Endodermal cell (in vitro differentiated cells): ENCODE measurements around the gene TNFSF11. TPM values are rescaled to one million over a fixed set of nuclear protein-coding genes. Genes with fewer than 3 reads are reported as not detected.

Experiments
- DNase-seq: peaks from one replicate; pipeline ENCODE4 v3.0.0-alpha.2; 2017
- H3K27ac ChIP-seq: 2 replicates; pipeline ENCODE4 v1.5.1; 2013; ENCODE audit warnings: mild to moderate bottlenecking, low read depth, low read length, moderate library complexity
- H3K27me3 ChIP-seq: 2 replicates; pipeline ENCODE4 v1.6.1; 2013; ENCODE audit warnings: mild to moderate bottlenecking, low read length, moderate library complexity; ENCODE audit not compliant: insufficient read depth, control insufficient read depth, poor library complexity, severe bottlenecking
- H3K36me3 ChIP-seq: 2 replicates; pipeline ENCODE4 v1.7.0; 2013; ENCODE audit warnings: mild to moderate bottlenecking, low read length, moderate library complexity; ENCODE audit not compliant: control insufficient read depth, insufficient read depth
- H3K4me1 ChIP-seq: one replicate; pipeline ENCODE4 v1.7.0; 2013; ENCODE audit warnings: low read length; ENCODE audit not compliant: control insufficient read depth, insufficient read depth
- H3K4me3 ChIP-seq: 2 replicates; pipeline ENCODE4 v1.5.1; 2013; ENCODE audit warnings: mild to moderate bottlenecking, low read length, moderate library complexity
- H3K9ac ChIP-seq: 2 replicates; pipeline ENCODE4 v1.6.1; 2013; ENCODE audit warnings: mild to moderate bottlenecking, low read length, moderate library complexity; ENCODE audit not compliant: poor library complexity, severe bottlenecking; ENCODE audit errors: extremely low read depth
- H3K9me3 ChIP-seq: 2 replicates; pipeline ENCODE4 v1.6.1; 2013; ENCODE audit warnings: mild to moderate bottlenecking, low read length, moderate library complexity; ENCODE audit not compliant: control insufficient read depth
- H3K27ac Mint-ChIP-seq: 2 replicates; pipeline ENCODE4 v1.8.0; 2020; ENCODE audit warnings: mixed read lengths
- H3K27me3 Mint-ChIP-seq: 2 replicates; pipeline ENCODE4 v1.8.0; 2021; ENCODE audit warnings: mild to moderate bottlenecking, mixed read lengths; ENCODE audit not compliant: insufficient read depth
- H3K36me3 Mint-ChIP-seq: 2 replicates; pipeline ENCODE4 v1.8.0; 2020; ENCODE audit warnings: low read depth, mixed read lengths
- H3K4me1 Mint-ChIP-seq: 2 replicates; pipeline ENCODE4 v1.8.0; 2020; ENCODE audit warnings: mixed read lengths
- H3K4me3 Mint-ChIP-seq: 2 replicates; pipeline ENCODE4 v1.8.0; 2020; ENCODE audit warnings: mild to moderate bottlenecking, moderate library complexity, mixed read lengths
- H3K9me3 Mint-ChIP-seq: 2 replicates; pipeline ENCODE4 v1.8.0; 2020; ENCODE audit warnings: mild to moderate bottlenecking, mixed read lengths
- CTCF ChIP-seq: fragments of 200-600 bp; sonication (generic); conservative IDR thresholded peaks from 2 replicates; pipeline ENCODE4 v1.5.0; 2021; ENCODE audit warnings: antibody characterized with exemption, mild to moderate bottlenecking
- WGBS, 2 experiments: methylation state at CpG; one replicate each; pipeline versions ENCODE4 v1.1.5 to v1.1.7; 2013; ENCODE audit warnings: missing lambda C conversion rate in 2 of 2, mixed read lengths in 1 of 2; ENCODE audit not compliant: insufficient coverage in 1 of 2, insufficient read length in 1 of 2; 5-methylcytosine and 5-hydroxymethylcytosine counted together
- total RNA-seq, 2 donors: library from RNA; stranded (reverse); fragmentation: NEBNext Ultra II Directional in 1 of 2; extraction: Animal tissue kit (Norgen Biotek cat#: 25700) in 1 of 2; gene quantifications; 2 replicates in 1 of 2; 3 replicates in 1 of 2; pipeline ENCODE4 v1.2.1, GENCODE V29; 2021

TNFSF11 gene
- total RNA-seq, 2 donors from 2014 or later: 0.53 to 1.1 TPM

- H3K36me3 Mint-ChIP-seq: no peaks in the 10 kb centered on the region
- Histone ChIP-seq H3K27me3 (no peaks in the 10 kb centered on the region), H3K27ac (no peak overlapping the region), H3K9me3 (no peaks in the 10 kb centered on the region), H3K4me3 (no peak overlapping the region), H3K36me3 (no peaks in the 10 kb centered on the region), H3K4me1 (peaks cover 9% of the 10 kb centered on the region), H3K9ac (no peak overlapping the region)
- no peak for TF ChIP-seq CTCF
- no peak for DNase-seq
- peaks cover 17% of the 10 kb centered on the region for H3K4me1 Mint-ChIP-seq
- no peaks in the 10 kb centered on the region for H3K27me3 Mint-ChIP-seq
- no peaks in the 10 kb centered on the region for H3K9me3 Mint-ChIP-seq
- WGBS, 2 experiments: 90 to 94% methylated on average over 3 to 4 of the region's 4 CpGs
- peak overlapping the region; percentile 12 for H3K27ac Mint-ChIP-seq
- no peak overlapping the region for H3K4me3 Mint-ChIP-seq
Measured at GRCh38 chr13:42549552-42549936, 24.4 kb upstream of the TNFSF11 start.

- no peak for TF ChIP-seq CTCF
- no peak overlapping the region for H3K4me3 Mint-ChIP-seq
- no peaks in the 10 kb centered on the region for H3K9me3 ChIP-seq
- H3K4me1 ChIP-seq: peaks cover 9% of the 10 kb centered on the region
- H3K36me3 ChIP-seq: no peaks in the 10 kb centered on the region
- no peak for DNase-seq
- no peak overlapping the region for H3K27ac ChIP-seq
- no peaks in the 10 kb centered on the region for H3K27me3 ChIP-seq
- H3K27ac Mint-ChIP-seq: no peak overlapping the region
- no peak overlapping the region for H3K9ac ChIP-seq
- no peaks in the 10 kb centered on the region for H3K27me3 Mint-ChIP-seq
- H3K4me1 Mint-ChIP-seq: peaks cover 17% of the 10 kb centered on the region
- H3K9me3 Mint-ChIP-seq: no peaks in the 10 kb centered on the region
- H3K4me3 ChIP-seq: no peak overlapping the region
- WGBS, 2 experiments: 92% methylated on average over 2 of the region's 2 CpGs; no CpG with 5 or more reads in 1 of the 2 experiments
- no peaks in the 10 kb centered on the region for H3K36me3 Mint-ChIP-seq
Measured at GRCh38 chr13:42551611-42552010, 22.3 kb upstream of the TNFSF11 start.

- no peak for DNase-seq
- H3K4me1 ChIP-seq: peaks cover 9% of the 10 kb centered on the region
- H3K36me3 ChIP-seq: no peaks in the 10 kb centered on the region
- no peak overlapping the region for H3K27ac ChIP-seq
- Mint-ChIP-seq H3K4me3 (no peak overlapping the region), H3K9me3 (peaks cover under 1% of the 10 kb centered on the region), H3K4me1 (peaks cover 17% of the 10 kb centered on the region), H3K36me3 (no peaks in the 10 kb centered on the region), H3K27me3 (no peaks in the 10 kb centered on the region), H3K27ac (no peak overlapping the region)
- no peak overlapping the region for H3K4me3 ChIP-seq
- no peaks in the 10 kb centered on the region for H3K27me3 ChIP-seq
- WGBS, 2 experiments: 96 to 100% methylated on average over 2 to 3 of the region's 3 CpGs
- no peak for TF ChIP-seq CTCF
- no peaks in the 10 kb centered on the region for H3K9me3 ChIP-seq
- no peak overlapping the region for H3K9ac ChIP-seq
Measured at GRCh38 chr13:42553098-42554046, 20.6 kb upstream of the TNFSF11 start.
